Spinal cord (tissue), 10 donors: ENCODE results near the gene GNAQ. TPM values are rescaled to one million over a fixed set of nuclear protein-coding genes. Genes with fewer than 3 reads are reported as not detected.

Experiments
- DNase-seq, 6 donors: peaks; one replicate each; pipeline versions ENCODE4 v3.0.0 to v3.0.0-alpha.2; 2013 to 2015; ENCODE audit warnings: low spot score in 6 of 6, low read depth in 4 of 6
- H3K27ac ChIP-seq: one replicate; pipeline ENCODE4 v1.5.1; 2013; ENCODE audit warnings: low read depth, low read length, control low read depth
- H3K27me3 ChIP-seq: one replicate; pipeline ENCODE4 v1.6.1; 2013; ENCODE audit warnings: low read length; ENCODE audit not compliant: control insufficient read depth, insufficient read depth
- H3K36me3 ChIP-seq: one replicate; pipeline ENCODE4 v1.6.1; 2013; ENCODE audit warnings: low read length; ENCODE audit not compliant: control insufficient read depth, insufficient read depth
- H3K4me1 ChIP-seq: one replicate; pipeline ENCODE4 v1.6.1; 2013; ENCODE audit warnings: low read length; ENCODE audit not compliant: control insufficient read depth, insufficient read depth
- H3K4me3 ChIP-seq: one replicate; pipeline ENCODE4 v1.5.1; 2013; ENCODE audit warnings: low read depth, low read length, control low read depth
- H3K9me3 ChIP-seq: one replicate; pipeline ENCODE4 v1.6.1; 2013; ENCODE audit warnings: low read length; ENCODE audit not compliant: control insufficient read depth, insufficient read depth
- WGBS: methylation state at CpG from one replicate; pipeline ENCODE4 v1.1.5; 2013; ENCODE audit warnings: missing lambda C conversion rate; ENCODE audit not compliant: insufficient coverage; 5-methylcytosine and 5-hydroxymethylcytosine counted together
- polyA plus RNA-seq, 2 donors: library from polyadenylated mRNA; unstranded; fragments of 120-200 nt; gene quantifications; one replicate each; pipeline ENCODE4 v1.2.1, GENCODE V29; 2013; ENCODE audit not compliant: insufficient read length in 2 of 2
- total RNA-seq, 2 donors: library from RNA; depleted of rRNA in 1 of 2; stranded (reverse); fragments of 120-200 nt in 1 of 2; fragments of >200 nt in 1 of 2; gene quantifications; one replicate each; pipeline versions ENCODE4 v1.2.3 to v1.2.4, GENCODE V29; 2013 to 2014
- donor health status: healthy.

Gene GNAQ
- total and polyA plus RNA-seq, 4 donors = 53.2 to 134 (median 102) TPM

DNA sequence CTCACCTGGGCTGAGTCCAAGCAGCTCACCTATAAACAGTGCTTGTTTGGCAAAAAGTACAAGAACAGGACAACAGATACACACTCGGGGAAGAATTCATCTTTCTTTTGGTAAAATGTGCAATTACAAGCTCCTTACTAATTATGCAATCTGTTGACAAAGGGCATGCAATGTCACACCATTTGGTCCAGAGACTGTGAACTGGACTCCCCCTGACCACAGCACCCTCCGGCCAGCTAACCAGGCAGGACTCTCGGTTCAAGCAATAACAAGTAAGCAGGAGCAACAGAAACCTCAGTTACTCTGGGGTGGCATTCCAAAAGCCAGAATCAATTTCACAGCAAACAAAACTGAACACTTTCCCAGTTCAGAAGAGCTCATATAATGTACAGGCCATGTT, 113.8 kb downstream of the GNAQ start:
- no peaks in the 10 kb centered on the region for H3K27me3 ChIP-seq
- DNase-seq = no peak
- 86% methylated on average over 1 of the region's 3 CpGs for WGBS

DNA sequence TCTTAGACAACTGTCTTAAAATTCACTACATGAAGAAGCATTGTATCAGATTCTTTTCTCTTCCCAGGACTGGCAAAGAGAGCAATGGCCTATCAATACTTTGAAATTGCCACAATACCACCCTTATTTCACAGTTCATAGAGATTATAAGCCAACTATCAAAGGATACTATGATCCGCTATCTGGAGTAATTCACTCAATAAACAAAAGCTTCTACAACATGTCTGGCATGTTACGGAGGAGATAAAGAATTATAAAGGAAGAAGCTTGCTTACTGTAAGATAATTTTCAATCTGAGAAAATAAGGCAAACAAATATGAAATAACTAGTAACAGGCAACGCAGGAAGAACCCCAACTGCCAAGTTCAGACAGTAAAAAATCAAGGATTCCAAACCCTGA, 114.8 kb downstream of the GNAQ start:
- no peak overlapping the region for H3K27ac ChIP-seq
- peaks cover 3% of the 10 kb centered on the region for H3K36me3 ChIP-seq
- WGBS = no CpG with 5 or more reads among the region's 3 CpGs
- no peaks in the 10 kb centered on the region for H3K9me3 ChIP-seq
- no peak for DNase-seq
- no peaks in the 10 kb centered on the region for H3K27me3 ChIP-seq
- H3K4me1 ChIP-seq = no peaks in the 10 kb centered on the region
- no peak overlapping the region for H3K4me3 ChIP-seq

More for the DNA sequence above, 113.8 kb downstream of the GNAQ start:
- Histone ChIP-seq H3K36me3 (peaks cover 3% of the 10 kb centered on the region), H3K9me3 (no peaks in the 10 kb centered on the region), H3K4me3 (no peak overlapping the region), H3K4me1 (no peaks in the 10 kb centered on the region), H3K27ac (no peak overlapping the region)

DNA sequence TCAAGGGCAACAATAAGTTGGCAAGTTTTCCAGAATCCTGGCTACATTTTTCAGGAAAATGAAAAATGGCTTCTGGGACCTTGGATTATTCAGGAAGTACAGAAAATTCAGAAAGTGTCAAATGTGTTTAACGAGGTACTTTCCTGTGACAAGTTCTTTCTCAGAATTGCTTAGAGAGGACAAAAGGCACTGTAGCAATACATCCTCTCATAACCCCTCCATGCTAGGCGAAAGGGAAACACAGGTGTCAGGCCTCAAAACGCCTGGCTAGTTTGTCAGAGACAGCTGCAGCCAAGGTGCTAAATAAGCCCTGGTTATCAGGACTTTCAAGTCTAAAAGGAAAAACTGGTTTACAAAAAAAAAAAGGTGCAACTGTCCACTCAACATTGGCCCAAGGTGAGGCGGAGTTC, 115.2 kb downstream of the GNAQ start:
- WGBS = 55% methylated on average over 3 of the region's 4 CpGs
- no peak for DNase-seq
- Histone ChIP-seq H3K36me3 (peaks cover 3% of the 10 kb centered on the region), H3K9me3 (no peaks in the 10 kb centered on the region), H3K4me3 (no peak overlapping the region), H3K4me1 (no peaks in the 10 kb centered on the region), H3K27me3 (no peaks in the 10 kb centered on the region), H3K27ac (no peak overlapping the region)

DNA sequence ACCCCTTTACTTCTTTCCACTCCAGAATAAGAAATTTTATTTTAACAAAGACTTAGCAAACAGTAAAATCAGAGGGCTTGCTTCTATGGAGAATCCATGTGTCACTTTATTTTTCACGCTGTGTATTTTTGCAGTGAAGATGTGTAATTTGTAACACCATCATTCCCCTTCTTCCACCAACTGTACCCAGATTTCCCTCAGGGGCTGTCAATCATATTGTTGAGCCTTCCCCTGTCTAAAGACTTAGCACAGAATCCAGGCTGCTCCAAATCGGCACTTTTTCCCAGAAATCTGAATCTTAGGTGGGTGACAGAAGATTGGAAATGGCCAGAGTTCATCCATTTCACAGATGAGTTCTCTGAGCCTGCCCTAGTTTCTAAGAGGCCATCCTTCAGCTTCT, 115.9 kb downstream of the GNAQ start:
- DNase-seq = no peak

DNA sequence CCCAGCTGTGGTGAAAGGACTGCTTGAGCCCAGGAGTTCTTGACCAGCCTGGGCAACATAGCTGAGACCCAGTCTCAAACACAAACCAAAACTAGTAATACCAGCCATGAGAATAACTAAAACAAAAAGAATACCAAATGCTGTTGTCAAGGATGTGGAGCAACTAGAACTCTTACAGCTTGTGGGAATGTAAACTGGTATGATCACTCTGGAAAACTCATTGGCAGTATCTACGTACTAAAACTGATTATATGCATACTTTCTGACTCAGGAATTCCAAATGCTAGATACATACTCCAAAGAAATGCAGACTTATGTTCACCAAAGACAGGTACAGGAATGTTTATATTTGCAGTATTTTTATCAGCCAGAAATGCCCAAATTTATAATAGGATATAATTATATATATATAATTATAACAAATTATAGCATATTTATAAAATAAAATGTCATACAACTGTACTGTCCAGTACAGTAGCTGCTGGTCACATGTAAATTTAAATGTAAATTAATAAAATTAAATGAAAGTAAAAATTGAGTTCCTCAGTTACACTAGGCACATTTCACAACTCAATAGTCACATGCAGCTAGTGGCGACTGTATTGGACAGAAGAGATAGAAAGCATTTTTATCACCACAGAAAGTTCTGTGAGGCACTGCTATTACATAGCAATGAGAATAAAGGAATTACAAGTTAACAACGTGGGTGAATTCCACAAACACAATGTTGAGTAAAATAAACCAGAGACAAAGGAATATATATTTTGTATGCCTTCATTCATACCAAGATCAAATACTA, 118.5 kb downstream of the GNAQ start:
- Histone ChIP-seq H3K27ac (no peak overlapping the region), H3K36me3 (no peaks in the 10 kb centered on the region), H3K4me3 (no peak overlapping the region), H3K27me3 (no peaks in the 10 kb centered on the region), H3K9me3 (no peaks in the 10 kb centered on the region), H3K4me1 (no peaks in the 10 kb centered on the region)
- no peak for DNase-seq
- no CpG with 5 or more reads among the region's 3 CpGs for WGBS

More for the DNA sequence above, 115.9 kb downstream of the GNAQ start:
- no CpG with 5 or more reads among the region's 2 CpGs for WGBS
- Histone ChIP-seq H3K4me1 (no peaks in the 10 kb centered on the region), H3K27ac (no peak overlapping the region), H3K4me3 (no peak overlapping the region), H3K27me3 (no peaks in the 10 kb centered on the region), H3K36me3 (peaks cover 3% of the 10 kb centered on the region), H3K9me3 (no peaks in the 10 kb centered on the region)

DNA sequence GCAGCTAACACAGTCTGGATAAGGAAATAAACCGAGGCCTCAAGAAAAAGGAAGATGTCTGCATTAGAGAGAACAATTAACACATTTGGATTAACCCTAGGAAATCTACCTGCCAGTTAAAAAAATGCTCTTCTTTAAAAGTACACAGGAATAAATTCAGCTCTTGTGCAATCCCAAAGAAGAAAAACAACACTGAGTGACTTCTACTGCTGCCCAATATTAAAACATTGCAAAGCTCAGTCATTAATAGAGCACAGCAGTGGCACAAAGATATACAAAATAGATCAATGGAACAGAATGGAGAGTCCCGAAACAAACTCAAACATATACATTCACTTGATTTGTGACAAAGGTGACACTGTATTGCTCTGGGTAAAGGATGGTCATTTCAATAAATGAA, 119.7 kb downstream of the GNAQ start:
- no peak for DNase-seq
- Histone ChIP-seq H3K36me3 (no peaks in the 10 kb centered on the region), H3K4me1 (no peaks in the 10 kb centered on the region), H3K27ac (no peak overlapping the region), H3K9me3 (no peaks in the 10 kb centered on the region), H3K27me3 (no peaks in the 10 kb centered on the region), H3K4me3 (no peak overlapping the region)
- no CpG with 5 or more reads among the region's 2 CpGs for WGBS

DNA sequence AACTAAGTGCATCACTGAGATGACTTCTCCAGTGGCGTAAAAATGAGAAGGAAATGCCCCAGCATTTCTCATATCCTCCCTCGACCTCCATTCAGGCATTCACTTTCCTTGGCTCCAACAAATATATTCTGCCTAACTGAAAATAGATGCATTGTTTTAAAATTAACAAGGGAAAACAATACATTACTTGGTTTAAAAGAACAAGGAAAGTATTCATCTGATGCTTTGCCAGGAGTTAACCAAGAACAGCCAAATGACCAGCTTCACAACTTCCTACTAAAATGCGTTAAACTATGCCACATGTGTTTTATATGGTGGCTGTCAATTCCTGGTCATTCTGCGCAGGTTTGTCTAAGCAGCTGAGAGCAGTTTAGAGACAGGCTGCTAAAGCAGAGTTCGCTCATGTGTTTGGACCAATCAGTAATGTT, 121.4 kb downstream of the GNAQ start:
- Histone ChIP-seq H3K4me3 (no peak overlapping the region), H3K4me1 (no peaks in the 10 kb centered on the region), H3K36me3 (no peaks in the 10 kb centered on the region), H3K27me3 (no peaks in the 10 kb centered on the region), H3K9me3 (no peaks in the 10 kb centered on the region), H3K27ac (no peak overlapping the region)
- WGBS = no CpG with 5 or more reads among the region's 5 CpGs
- no peak for DNase-seq

DNA sequence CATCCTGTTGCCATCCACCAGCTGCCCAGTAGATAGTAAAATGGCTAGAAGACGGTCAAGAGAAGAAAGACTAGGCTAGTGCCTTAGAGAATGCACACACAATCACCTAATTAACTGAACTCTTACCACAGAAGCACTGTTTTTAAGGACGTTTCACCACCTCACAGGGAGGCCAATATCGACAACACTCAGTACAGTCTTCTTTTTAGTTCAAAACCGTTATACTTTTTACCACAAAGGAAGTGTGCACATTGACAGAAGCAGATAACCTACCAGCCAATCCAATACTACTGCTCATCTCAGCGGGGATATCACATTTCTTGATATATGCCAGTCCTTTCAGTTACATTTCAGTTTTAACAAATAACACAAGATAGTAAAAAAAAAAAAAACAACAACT, 122.3 kb downstream of the GNAQ start:
- no peak overlapping the region for H3K27ac ChIP-seq
- no peaks in the 10 kb centered on the region for H3K9me3 ChIP-seq
- no peaks in the 10 kb centered on the region for H3K27me3 ChIP-seq
- no peak overlapping the region for H3K4me3 ChIP-seq
- H3K36me3 ChIP-seq = no peaks in the 10 kb centered on the region
- DNase-seq = no peak
- WGBS = 93% methylated on average over 4 of the region's 5 CpGs
- no peaks in the 10 kb centered on the region for H3K4me1 ChIP-seq

DNA sequence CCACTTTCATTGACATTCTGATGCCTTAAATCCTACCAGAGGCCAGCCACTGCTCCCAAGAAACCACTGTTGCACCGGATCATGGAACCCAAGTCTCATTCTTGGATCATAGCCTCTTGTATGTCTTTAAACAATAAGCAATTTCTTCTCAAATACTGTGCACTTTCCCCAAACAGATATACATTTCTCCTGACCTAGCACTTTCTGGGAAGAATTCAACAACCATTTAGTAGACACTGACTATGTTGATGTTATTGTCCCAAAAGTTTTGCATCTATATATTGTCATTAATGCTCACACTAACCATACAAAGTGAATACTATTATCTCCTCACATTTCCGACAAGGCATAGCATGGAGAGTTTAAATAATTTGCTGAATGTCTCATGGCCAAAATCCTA, 123.3 kb downstream of the GNAQ start:
- no peak overlapping the region for H3K27ac ChIP-seq
- WGBS = 80% methylated on average over 1 of the region's 2 CpGs

DNA sequence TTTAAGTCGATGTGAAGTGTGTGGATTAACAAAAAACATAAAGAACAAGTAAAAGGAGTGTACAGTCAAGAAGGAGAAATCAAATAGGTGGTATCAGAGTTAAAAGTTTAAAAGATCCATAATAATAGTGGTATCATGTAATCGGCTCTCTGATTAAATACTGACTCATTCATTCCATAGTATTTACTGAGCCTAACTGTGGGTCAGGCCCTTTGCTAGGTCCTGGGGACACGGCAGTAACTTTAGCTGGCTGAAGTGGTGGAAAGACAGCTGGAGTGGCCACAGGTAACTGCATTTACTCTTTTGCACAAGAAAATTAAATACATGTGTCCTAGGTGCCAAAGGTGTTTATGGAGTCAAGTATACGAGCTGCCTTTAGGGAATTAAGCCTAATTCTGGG, 124.0 kb downstream of the GNAQ start:
- Histone ChIP-seq H3K9me3 (no peaks in the 10 kb centered on the region), H3K4me3 (no peak overlapping the region), H3K27ac (no peak overlapping the region), H3K4me1 (no peaks in the 10 kb centered on the region), H3K27me3 (no peaks in the 10 kb centered on the region), H3K36me3 (no peaks in the 10 kb centered on the region)
- WGBS = 60% methylated on average over 1 of the region's 4 CpGs
- DNase-seq = no peak

More for the DNA sequence above, 123.3 kb downstream of the GNAQ start:
- H3K27me3 ChIP-seq = no peaks in the 10 kb centered on the region
- H3K36me3 ChIP-seq = no peaks in the 10 kb centered on the region
- no peak for DNase-seq
- H3K9me3 ChIP-seq = no peaks in the 10 kb centered on the region
- H3K4me3 ChIP-seq = no peak overlapping the region
- no peaks in the 10 kb centered on the region for H3K4me1 ChIP-seq
